Stimulated activated CD4-positive, alpha-beta T cell treated with anti-CD3 and anti-CD28 coated beads, TNF-alpha, amount 100 ng/mL, for 1 hour (primary cell): ENCODE measurements around the gene DHX38.
"Not testable (repeated sequence)": the region's sequence is repeated elsewhere in the genome, so short reads cannot be mapped to it uniquely, and the experiment has no call there.

Experiments
- DNase-seq, 3 donors: peaks; one replicate each; pipeline ENCODE4 v3.0.0-alpha.2; 2020; ENCODE audit warnings: low read depth in 3 of 3, low spot score in 1 of 3

Gene DHX38

DNA sequence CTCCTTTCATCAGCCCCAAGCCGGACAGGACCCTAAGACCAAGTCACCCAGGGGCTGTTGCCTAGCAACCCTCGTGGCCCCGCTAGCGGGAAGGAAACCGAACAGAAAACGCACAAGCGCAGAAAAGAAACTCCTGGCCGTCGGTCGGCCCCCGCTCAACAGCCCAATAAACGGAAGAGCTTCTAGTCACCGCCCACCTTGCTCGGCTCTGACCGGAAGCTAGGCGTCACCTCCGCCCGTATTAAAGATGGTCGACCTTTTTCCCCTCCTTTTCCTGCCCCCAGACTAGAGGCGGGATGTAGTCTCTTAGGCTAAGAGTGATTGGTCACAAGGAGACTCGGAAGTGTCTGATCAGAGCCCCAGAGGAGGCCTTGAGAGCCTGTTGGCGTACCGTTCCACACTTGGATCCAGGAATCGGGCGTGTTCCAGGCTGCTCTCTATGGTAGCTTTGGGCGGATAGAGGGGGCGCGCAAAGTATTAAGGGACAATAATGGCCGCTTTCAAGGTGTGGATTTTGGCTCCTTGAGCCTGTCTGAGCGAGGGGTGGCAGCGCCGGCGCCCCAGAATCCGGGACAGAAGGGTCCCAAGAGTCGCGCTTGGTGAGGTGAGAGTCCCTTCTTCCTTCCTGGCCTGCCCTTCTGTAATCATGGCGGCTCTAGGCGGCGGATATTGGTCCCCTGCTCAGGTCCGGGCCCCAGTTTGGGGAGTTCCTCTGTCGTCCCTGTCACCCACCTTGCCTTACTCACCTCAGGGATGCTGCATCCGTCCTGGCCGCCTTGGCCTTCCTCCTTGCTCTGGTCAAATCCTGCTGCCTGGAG, at the start of gene DHX38, which contains the start of gene TXNL4B:
TSS of gene DHX38 (plus strand) at position 400 of the 818 bp plus-strand sequence. CDS start 2,311 bp downstream, outside the sequence.
TSS of gene TXNL4B (minus strand) at position 173 of the 818 bp plus-strand sequence. CDS start 2,871 bp downstream, outside the sequence.
- peak; percentile 69 to 75 (median 73) for DNase-seq

DNA sequence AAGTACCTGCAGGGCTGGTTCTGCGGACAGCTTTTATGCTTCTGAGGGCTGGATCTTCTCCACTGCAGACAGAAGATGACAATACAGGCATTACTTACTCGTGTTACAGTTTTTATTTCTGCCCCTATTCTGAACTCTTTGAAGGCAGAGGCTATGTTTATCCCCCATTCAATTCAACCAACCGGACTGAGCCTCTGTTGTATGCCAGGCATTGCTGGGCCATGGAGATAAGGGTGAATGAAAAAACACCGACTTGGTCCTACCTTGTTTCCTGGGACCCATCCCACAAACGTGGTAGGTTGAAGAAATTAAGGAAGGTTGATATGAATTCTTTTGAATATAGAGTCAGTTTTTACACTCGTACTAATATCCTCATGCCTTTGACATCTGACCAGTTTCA, 49.4 kb upstream of the DHX38 start:
- DNase-seq: no peak

DNA sequence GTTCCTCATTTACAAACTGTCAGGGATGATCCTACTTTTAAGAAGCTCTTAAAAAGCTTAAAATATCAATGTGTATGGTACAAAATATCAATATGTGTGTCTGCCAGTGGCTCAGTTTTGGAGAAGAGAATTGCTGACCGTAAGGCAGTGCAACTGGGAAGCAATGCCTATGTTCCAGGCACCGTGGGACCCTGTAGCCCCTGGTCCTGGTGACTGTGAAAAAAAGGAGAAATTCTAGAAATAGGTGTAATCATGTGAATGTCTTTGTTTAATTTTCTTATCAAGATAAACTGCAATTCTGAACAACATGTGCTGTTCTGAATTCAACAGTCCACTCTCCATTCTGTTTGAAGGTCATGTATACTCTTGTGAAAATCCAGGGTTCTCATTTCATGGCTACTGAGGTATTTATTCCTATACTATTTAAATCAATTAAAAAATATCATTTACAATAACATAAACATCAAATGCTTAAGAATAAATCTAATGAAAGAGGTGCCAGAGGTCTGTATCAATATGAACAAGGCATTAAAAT, 48.8 kb upstream of the DHX38 start:
- DNase-seq: no peak

DNA sequence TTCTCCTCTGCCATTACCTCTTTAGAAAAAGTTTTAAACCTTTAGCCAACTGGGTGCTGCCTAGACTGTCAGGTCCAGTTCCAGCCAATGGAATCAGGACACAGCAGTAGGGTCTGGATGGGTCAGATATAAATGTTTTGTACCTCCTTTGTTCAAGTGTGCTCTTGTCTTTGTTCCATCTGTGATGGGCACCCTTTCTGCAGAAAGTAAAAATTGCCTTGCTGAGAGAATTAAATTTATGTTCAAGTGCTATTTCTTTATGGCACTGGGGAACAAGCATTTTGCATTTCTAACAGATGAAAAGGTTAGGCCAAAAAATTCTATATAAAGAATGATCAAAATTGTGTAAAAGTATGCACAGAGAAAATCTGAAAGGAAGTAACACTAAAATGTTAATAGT, 44.5 kb upstream of the DHX38 start:
- DNase-seq: no peak

DNA sequence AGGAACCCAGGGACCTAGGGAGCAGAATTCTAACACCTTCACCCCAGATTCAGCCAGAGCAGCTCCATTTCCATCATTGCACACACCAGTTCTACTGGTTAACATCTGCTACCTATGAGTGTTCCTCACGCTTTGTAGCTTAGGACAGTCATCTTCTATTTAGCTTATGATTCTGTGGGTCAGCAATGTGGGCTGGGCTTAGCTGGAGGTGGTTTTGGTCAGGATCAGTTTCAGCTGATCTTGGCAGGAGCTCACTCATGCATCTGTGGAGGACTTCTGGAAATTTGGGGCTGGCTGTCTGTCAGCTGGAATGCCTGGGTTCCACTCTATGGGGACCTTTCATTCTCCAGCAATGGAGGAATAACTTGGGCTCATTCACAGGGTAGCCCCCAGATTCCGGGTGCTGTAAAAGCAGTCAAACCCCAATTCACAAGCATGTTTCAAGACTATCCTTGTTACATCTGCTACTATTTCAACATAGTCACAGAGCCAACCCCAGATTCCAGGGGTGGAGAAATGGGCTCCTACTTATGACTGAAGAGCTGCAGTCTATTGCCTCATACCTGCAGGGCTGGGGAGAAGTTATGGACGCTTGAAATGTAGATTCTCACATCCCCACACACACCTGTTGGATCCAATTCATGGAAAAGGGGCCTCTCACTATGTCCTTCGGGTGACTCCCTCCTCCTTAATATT, 42.7 kb upstream of the DHX38 start:
- no peak for DNase-seq

DNA sequence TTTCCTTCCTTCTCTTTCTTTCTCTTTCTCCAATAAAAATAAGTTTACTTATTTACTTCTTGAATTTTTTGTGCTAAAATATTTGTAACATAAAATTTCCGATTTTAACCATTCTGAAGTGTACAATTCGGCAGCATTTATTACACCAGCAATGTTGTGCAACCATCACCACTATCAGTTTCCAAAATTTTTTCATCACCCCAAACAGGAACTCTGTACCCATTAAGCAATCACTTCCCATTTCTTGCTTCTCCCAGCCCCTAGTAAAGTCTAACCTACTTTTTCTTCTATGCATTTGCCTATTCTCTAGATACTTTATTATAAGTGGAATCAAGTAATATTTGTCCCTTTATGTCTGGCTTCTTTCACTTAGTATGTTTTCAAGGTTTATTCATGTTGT, 41.8 kb upstream of the DHX38 start:
- no peak for DNase-seq

DNA sequence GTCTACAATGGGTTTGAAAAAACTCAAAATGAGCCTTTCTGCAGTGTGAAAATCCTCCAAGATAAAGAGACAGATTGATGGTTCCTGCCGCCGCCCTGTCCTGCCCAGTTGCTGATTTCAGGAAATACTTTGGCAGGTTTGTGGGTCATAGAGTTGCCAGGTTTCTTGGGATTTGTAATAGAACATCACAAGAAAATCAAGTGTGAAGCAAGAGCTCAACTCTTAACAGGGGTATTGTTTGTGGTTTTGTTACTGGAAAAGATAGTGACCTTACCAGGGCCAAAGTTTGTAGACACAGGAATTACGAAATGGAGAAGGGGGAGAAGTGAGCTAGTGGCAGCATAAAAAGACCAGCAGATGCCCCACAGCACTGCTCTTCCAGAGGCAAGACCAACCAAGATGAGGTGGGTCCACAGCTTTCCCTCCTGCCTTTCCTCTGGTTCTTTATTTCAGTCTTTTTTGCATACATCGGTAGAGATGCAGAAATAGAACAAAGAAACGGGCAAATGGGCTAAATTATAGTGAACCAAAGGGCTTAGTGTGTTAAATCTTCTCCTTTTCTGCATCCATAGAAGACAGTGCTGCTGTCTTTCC, 39.3 kb upstream of the DHX38 start, which contains the start of gene HP:
TSS of gene HP (plus strand) at position 252 of the 594 bp plus-strand sequence. CDS start at position 400, 148 bp downstream.
- not testable (repeated sequence) for DNase-seq

DNA sequence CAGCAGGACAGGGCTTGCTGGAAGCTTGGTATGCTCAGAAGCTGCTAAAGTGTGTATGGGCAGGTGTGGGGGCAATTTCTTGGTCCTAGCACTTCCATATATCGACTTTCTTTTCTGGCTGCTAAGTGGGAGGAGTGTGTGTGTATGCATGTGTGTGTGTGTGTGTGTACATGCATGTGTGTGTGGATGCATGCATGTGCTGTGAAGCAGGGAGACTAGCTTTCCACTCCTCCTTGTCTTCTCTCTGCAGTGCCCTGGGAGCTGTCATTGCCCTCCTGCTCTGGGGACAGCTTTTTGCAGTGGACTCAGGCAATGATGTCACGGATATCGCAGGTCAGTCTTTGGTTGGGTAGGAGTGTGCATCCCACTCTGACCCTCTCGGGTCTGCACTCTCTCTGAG, 37.7 kb upstream of the DHX38 start:
- no peak for DNase-seq

DNA sequence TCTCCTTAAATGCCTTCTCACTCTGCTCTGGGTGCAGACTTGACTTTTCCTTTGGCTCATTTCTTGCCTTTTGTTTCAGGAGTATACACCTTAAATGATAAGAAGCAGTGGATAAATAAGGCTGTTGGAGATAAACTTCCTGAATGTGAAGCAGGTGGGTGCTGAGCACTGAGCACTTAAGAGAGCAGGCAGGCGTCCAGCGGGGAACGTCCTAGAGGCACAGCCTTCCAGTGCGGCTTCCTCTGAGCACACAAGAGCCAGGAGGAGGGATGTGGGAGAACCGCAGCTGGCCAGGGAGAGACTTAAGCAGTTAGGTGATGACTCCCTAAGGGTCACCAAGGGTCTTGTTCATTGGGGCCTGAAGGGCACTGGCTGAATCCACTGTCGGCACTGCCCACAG, 36.3 kb upstream of the DHX38 start:
- DNase-seq: not testable (repeated sequence)

DNA sequence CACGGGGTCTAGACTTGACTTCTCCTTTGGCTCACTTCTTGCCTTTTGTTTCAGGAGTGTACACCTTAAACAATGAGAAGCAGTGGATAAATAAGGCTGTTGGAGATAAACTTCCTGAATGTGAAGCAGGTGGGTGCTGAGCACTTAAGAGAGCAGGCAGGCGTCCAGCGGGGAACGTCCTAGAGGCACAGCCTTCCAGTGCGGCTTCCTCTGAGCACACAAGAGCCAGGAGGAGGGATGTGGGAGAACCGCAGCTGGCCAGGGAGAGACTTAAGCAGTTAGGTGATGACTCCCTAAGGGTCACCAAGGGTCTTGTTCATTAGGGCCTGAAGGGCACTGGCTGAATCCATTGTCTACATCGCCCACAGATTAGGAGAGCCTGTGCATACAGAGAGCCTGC, 34.6 kb upstream of the DHX38 start:
- DNase-seq: not testable (repeated sequence)

DNA sequence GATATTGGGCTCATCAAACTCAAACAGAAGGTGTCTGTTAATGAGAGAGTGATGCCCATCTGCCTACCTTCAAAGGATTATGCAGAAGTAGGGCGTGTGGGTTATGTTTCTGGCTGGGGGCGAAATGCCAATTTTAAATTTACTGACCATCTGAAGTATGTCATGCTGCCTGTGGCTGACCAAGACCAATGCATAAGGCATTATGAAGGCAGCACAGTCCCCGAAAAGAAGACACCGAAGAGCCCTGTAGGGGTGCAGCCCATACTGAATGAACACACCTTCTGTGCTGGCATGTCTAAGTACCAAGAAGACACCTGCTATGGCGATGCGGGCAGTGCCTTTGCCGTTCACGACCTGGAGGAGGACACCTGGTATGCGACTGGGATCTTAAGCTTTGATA, 33.2 kb upstream of the DHX38 start:
- no peak for DNase-seq

DNA sequence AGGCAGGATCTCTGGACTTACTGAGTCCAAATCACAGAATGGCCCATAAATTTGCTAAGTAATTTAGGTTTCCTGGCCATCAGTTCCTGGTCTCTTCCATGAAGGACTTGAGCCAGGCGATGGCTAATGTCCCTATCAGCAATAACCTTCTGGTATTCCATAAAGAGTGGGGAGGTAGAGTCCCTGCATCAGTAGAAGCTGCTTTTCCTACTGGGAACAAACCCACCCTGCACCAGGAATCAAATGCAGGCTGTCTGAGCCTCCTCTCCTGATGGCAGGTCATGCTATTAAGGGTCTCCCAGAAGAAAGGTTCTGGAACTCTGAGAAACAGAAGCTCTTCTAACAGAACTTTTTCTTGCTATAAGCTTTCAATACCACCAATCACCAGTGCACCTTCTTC, 32.1 kb upstream of the DHX38 start:
- no peak for DNase-seq

DNA sequence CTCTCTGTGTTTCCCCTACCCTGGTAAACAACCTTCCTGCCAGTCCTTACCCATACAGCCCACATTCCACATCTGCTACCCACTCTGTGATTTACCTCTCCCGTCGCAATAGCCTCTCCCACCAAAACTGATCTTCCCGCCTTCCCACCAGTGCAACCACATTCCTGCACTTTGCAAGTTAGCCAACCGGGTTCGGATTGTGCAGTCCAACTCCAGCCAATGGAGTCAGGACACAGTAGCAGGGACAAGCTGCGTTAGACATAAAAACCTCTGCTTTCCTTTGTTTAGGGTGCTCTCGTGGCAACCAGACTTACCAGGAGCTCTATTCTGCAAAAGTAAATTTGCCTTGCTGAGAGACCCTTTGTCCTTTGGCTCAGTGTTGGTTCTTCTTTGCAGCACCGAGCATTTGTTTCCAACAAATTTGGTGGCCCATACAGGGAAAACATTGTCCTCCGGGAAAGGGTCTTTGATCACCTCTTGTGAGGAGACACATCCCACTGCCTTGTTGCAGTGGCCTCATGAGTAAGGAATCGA, 29.2 kb upstream of the DHX38 start:
- DNase-seq: no peak

DNA sequence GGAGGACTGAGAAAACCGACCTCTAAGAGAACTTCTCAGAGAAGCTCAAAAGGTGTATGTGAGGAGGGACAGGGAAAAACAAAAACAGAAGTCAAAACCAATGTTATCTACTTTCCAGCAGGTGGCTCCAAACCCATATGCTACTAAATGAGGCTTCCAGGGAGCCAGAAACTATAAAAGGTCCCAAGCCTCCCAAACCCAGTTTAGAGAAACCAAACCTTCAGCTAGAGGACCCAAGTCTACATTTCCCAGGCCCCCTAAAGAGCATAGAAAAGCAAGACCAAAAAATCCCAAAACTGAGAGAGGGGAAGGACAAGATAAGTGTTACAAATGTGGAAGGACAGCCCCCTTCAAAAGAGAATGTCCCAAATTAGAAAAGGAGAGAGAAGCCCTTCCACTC, 26.9 kb upstream of the DHX38 start:
- DNase-seq: no peak

DNA sequence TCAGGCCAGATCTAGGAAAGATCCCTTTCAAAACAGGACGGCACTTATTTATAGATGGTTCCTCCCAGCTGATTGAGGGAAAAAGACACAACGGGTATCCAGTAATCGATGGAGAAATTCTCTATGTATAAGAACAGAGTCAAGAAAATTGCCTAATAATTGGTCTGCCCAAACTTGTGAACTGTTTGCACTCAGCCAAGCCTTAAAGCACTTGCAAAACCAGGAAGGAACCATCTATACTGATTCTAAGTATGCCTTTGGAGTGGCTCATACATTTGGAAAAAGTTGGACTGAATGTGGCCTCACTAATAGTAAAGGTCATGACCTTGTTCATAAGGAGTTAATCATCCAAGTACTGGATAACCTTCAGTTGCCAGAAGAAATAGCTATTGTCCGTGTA, 24.7 kb upstream of the DHX38 start:
- no peak for DNase-seq

DNA sequence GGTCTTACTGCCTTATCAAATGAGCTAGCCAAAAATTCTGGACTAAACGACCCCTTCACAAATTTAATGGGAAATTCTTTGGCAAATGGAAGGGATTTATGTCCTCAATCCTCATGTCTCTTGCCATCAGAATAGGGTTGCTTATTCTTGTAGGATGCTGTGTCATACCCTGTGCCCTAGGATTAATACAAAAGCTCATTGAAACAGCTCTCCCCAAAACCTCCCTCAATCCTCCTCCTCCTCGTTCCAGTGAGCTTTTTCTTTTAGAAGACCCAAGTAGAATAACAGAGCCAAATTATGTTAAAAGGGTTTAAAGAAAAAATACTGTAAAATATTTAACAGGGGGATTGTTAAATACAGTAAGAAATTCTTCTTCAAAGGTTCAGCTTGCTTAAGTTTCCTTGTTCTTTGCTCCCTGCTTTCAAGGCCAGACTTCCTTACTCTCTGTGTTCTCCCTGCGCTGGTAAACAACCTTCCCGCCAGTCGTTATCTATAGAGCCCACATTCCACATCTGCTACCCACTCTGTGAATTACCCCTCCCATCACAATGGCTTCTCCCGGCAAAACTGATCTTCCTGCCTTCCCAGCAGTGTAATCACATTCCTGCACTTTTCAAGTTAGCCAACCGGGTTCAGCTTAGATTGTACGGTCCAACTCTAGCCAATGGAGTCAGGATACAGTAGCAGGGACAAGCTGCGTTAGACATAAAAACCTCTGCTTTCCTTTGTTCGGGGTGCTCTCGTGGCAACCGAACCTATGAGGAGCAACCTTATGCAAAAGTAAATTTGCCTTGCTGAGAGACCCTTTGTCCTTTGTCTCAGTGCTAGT, 20.9 kb upstream of the DHX38 start:
- no peak for DNase-seq

DNA sequence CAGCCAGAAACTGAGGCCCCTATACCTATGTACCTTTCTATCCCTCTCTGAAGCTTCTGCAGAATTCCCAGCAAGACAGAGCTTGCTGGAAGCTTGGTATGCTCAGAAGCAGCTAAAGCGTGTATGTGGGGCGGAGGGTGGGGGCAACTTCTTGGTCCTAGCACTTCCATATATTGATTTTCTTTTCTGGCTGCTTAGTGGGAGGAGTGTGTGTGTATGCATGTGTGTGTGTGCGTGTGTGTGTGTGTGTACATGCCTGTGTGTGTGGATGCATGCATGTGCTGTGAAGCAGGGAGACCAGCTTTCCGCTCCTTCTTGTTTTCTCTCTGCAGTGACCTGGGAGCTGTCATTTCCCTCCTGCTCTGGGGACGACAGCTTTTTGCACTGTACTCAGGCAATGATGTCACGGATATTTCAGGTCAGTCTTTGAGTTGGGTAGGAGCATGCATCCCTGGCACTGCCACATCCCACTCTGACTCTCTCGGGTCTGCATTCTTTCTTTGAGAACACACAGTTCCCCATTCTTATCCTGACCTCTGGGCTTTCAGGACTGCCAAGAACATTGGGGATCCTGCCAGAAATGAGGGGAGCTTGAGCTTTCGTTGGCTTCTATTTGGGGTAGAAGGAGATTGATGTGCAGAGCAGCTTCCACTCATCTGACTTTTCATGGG, 20.0 kb upstream of the DHX38 start:
- DNase-seq: no peak

DNA sequence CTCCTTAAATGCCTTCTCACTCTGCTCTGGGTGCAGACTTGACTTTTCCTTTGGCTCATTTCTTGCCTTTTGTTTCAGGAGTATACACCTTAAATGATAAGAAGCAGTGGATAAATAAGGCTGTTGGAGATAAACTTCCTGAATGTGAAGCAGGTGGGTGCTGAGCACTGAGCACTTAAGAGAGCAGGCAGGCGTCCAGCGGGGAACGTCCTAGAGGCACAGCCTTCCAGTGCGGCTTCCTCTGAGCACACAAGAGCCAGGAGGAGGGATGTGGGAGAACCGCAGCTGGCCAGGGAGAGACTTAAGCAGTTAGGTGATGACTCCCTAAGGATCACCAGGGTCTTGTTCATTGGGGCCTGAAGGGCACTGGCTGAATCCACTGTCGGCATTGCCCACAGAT, 18.6 kb upstream of the DHX38 start:
- DNase-seq: not testable (repeated sequence)

DNA sequence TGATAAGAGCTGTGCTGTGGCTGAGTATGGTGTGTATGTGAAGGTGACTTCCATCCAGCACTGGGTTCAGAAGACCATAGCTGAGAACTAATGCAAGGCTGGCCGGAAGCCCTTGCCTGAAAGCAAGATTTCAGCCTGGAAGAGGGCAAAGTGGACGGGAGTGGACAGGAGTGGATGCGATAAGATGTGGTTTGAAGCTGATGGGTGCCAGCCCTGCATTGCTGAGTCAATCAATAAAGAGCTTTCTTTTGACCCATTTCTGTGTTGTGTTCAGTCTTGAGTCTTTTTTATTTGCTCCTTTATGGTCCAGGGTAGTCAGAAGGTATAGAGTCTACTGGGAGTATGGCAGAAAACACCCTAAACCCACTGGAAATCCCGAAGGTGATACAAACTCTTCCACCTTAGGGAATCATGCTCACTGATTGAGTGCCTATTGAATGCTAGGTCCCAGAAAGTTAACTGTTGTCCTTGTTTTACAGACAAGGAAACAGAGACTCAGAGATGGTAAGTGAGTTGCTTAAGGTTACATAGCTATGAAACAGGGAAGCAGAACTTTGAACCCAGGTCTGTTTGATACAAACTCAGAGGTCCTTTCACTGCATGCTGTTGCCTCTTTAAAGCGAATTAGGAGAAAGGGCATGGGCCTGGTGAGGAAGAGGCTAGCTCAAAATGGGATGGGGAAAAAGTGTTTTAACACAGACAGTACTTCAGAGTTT, 16.5 kb upstream of the DHX38 start:
- not testable (repeated sequence) for DNase-seq
